GM19193 (cell line): ENCODE data around the gene AP2A2.

ENCODE experiments used
- POLR2A ChIP-seq: IDR thresholded peaks from 4 replicates; pipeline ENCODE4 v1.6.1; 2011; ENCODE audit not compliant: insufficient read depth, insufficient read length; ENCODE audit errors: extremely low read depth

AP2A2 gene

DNA sequence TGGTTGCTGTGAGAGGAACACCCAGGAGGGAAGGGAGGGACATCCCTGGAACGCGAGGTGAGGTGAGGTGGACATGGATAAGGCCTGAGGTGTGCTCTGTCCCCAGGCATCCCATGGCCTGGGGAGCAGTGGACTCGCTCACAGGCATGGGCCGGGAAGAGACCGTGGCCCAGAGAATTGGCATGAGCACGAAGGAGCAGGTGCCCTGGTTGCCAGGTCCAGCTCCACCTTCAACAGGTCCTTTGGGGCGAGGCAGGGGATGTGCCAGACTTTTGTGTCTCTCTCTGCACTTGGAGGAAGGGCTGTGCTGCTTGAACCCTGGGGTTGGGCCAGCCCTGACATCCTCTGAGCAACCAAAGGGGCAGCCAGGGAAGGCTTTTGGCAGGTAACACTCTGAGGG, 89.4 kb downstream of the AP2A2 start:
- no peak for TF ChIP-seq POLR2A

GRCh38 chr11:1015826-1016545, 90.3 kb downstream of the AP2A2 start:
- no peak for TF ChIP-seq POLR2A

DNA sequence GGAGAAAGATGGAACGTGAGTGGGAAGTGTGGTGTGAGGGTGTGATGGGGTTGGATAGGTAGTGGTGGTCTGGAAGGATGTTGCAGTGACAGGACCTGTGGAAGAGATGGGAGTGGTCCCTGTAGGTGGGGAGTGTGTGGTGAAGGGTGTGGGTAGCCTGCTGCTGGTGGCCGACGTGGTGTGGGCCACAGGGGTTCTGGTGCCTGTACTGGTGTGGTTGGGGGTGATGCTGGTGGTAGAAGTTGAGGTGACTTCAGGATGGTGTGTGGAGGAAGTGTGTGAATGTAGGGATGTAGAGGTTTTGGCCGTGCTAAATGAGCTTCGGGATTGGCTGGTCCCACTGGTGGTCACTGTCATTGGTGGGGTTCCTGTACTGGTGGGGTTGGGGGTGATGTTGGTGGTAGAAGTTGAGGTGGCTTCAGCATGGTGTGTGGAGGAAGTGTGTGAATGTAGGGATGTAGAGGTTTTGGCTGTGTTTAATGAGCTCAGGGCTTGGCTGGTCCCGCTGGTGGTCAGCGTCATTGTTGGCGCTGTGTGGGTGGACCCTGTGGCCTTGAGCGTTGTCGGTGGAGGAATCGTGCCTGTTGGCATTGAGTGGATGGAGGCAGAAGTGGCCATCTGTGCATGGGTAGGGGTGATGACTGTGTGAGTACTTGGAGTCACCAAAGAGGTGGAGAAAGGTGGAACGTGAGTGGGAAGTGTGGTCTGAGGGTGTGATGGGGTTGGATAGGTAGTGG, 91.8 kb downstream of the AP2A2 start:
- TF ChIP-seq POLR2A: no peak

DNA sequence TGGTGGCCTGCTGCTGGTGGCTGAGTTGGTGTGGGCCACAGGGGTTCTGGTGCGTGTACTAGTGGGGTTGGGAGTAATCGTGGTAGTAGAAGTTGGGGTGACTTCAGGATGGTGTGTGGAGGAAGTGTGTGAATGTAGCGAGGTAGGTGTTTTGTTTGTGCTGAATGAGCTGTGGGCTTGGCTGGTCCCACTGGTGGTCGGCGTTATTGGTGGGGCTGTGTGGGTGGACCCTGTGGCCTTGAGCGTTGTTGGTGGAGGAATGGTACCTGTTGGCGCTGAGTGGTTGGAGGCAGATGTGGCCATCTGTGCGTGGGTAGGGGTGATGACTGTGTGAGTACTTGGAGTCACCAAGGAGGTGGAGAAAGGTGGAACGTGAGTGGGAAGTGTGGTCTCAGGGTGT, 92.4 kb downstream of the AP2A2 start:
- TF ChIP-seq POLR2A: no peak

DNA sequence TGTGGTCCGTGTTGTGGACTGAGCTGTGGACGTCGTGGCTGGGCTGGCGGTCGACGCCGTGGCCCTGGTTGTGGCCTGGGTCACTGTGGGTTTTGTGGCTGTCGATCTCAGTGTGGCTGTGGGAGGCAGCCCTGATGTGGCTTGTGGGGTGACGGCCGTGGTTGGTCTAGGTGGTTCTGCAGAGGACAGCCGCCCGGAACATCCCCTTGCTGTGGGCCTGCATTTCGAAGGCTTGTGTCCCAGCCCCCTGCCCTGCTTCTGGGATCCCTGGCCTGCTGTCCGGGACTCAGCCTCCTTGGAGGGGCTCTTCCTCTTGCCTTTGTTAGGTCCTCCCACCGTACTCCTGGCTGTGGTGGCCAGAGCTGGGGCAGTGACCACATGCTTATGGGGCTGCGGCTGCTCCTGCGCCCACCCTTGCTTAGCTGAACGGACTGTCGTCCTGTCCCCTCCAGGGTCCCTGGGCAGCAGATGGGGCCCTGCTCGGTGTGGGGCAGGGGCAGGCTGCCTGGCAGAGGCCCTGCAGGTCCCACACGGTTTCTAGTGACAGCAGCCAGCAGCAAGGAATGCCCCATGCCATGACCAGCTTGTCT, 93.7 kb downstream of the AP2A2 start:
- no peak for TF ChIP-seq POLR2A

DNA sequence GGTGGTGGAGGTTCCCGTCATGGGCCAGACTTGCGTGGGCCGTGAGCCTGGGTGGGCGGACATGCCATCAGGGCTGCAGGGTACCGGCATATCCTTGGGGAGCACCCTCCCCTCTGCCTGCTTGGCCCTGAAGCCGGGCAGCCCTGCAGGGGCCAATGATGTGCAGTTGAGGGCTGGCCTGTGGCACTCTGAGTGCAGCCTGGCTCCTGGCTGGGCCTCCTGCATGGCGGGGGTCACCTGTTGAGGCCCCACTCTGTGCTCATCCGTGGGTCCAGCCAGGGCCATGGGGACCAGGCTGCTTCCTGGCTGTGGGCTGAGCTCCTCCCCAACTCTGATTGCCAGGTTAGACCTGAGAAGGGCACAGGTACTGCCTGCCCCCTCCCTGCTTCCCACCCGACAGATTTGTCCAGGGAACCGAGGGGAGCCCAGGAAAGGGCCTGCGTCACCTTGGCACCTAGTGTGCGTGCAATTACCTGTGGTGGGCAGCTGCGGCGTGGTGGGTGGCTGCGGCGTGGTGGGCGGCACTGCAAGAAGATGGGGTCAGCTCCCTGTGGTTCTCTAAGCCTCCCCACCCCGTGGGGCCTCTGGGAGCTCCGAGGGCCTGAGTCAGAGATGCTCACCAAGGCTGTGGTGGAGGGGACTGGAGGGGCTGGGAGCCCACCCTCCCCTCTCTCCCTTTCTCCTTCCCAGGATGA, 94.7 kb downstream of the AP2A2 start:
- no peak for TF ChIP-seq POLR2A

DNA sequence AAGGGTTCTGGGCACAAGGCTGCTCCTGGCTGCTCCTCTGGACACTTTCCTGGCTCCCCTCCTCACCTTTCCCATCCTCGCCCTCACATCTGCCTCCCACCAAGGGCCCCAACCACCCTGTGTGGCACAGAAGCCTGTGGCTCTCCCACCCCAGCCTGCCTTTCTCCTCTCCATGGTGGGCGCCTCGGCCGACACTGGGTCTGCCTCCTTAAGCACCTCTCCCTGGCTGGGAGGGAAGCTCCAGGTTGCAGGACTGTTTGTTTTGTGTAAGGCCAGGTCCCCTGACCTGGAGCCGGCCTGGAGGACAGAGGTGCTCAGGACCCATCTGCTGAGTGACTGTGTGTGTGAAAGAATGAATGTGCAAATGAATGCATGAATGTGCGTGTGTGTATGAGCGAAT, 96.7 kb downstream of the AP2A2 start:
- no peak for TF ChIP-seq POLR2A

- no peak for TF ChIP-seq POLR2A
Measured at GRCh38 chr11:1022908-1023810, 97.5 kb downstream of the AP2A2 start.

DNA sequence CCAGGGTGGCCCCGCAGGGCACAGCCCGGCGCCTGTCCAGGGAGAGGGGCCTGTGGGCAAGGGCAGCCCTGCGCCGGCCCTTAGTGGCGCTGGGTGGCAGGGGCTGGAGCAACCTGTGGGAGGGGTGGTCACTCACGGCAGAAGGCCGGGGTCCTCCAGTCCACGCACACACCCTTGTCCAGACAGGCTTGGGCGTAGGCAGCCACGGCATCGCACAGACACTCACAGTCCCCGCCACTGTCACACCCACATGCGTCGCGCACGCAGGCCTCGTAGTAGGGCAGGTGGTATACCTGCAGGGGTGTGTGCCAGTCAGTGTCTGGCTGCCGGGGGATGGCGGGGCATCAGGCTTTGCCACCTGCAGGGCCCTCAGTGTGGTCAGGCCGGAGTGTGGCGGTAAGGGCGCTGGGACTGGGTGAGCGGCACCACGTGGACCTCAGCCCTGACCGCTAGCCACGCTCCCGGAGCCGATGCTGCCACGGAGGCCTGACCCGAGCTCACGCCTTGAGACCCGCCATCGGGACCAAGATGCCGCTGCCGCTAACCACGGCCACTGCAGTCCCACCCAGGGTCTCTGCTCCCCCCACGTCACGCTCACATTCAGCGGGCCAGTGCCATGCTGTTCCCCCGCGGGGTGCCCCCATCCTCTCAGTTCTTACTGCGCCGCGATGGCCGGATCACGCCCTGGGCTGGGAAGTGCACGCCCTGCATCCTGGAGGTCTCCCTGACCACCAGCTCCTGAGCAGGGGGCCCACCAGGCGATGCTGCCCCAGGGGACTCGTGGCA, 98.3 kb downstream of the AP2A2 start:
- TF ChIP-seq POLR2A: no peak

DNA sequence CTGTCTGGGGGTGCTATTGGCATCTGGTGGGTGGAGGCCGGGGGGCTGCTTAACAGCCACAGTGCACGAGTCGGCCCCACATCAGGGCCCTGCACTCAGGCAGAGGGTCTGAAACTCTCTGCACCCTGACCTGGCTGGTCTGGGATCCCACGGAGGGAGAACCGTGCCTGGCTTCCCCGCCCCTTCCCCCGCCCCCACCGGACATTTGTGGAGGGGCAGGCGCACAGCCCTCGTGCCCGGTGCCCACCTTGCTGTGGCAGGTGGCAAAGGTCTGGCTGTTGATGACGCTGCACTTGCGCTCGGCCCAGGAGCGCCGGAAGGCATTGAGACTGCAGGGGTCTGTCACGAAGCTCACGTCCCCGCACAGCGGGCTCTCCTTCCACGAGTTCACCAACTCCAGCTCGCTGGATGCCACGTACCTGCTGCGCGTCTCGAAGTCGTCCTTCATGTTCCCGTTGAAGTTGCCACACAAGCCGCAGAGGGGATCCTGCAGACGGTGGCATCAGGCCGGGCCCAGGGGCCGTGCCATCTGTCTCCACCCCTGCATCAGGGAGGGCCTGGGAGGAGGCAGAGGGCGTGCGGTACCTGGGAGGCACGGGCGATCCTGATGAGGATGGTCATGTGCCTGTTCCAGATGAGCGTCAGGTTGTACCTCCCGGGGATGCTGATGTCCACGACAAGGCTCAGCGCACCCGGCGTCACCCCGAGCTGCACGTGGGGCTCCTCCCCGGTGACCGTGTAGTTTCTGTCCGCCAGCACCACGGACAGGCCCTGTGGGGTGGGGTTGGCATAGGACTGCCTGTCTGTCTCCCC, 99.1 kb downstream of the AP2A2 start:
- TF ChIP-seq POLR2A: no peak

DNA sequence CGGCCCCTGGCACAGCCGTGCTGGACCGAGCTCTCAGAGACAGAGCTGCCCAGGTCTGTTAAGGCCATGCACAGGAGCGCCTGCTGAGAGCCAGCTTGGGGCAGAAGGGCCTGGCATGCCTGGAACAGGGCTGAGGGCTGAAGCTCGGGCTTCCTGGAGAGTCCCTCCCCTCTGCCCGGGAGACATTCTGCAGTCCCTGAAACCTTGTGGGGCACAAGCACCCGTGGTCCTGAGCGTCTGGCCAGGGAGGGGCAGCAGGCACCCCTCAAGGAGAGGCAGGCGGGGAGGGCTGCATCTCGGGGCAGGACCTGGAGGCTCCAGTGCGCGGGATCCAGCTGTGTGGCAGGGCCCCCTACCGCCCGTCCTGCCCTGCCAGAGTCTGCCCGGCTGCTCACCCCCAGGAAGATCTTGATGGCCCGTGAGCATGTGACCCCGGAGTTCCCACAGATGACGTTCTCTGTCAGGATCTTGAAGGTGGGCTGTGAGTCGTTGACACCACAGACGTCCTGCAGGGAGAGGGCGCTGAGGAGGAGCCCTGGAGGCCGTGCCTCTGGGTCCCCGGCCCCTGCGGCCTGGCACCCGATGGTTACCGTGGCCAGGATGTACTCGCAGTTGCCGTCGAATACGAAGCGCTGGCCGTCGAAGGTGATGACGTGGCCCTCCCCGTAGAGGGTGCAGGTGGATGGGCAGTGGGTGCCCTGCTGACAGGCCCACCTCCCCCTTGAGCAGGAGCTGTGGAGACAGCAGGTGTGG, 99.9 kb downstream of the AP2A2 start:
- no peak for TF ChIP-seq POLR2A

DNA sequence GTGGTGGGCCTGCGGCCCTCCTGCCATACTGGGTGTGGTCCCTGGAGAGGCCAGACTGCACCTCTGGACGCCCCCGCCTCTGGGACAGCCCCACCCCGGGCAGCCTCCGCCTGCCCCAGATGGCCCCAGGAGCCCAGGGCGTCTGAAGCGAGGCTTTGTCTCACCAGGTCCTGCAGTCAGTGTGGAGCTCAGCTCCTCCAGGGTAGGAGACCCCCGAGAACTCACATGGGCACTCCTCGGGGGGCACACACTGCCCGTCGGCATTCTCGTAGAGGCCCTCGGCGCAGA, 100.4 kb downstream of the AP2A2 start:
- TF ChIP-seq POLR2A: no peak
